HG03103 (cell line): Measurements from ENCODE around the gene TSACC.
"Not testable (repeated sequence)": the region's sequence is repeated elsewhere in the genome, so short reads cannot be mapped to it uniquely, and the experiment has no call there.

Source experiments
- ATAC-seq: cut with Tn5 transposase; IDR thresholded peaks from one replicate; pipeline ENCODE4 v1.9.1; 2021; ENCODE audit warnings: low read depth; ENCODE audit not compliant: unreplicated experiment

TSACC gene

GRCh38 chr1:156338180-156338976 is at the start of gene TSACC, which contains the start of gene CCT3:
Gene TSACC (plus strand): TSS chr1:156338526. CDS start chr1:156339758, 1,232 bp downstream.
Gene CCT3 (minus strand): TSS chr1:156338292. CDS start chr1:156338184, 108 bp downstream.
- peak; percentile 81 for ATAC-seq

DNA sequence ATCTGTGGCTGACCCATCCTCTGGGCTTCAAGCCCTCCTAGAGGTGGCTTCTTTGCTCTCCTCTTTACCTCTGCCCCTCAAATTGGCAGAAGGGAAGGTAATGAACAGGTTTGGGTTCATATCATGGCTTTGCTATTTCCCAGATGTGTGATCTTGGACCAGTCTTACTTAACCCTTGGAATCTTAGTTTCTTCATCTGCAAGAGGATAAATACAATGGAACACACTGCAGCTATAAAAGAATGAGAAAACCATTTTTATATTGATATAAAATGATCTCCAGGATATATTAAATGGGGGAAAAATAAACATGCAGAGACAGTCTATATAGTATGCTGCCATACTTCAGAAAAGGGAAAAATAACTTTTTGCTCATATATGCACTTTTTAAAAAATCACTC is 48.5 kb upstream of the TSACC start:
- no peak for ATAC-seq

DNA sequence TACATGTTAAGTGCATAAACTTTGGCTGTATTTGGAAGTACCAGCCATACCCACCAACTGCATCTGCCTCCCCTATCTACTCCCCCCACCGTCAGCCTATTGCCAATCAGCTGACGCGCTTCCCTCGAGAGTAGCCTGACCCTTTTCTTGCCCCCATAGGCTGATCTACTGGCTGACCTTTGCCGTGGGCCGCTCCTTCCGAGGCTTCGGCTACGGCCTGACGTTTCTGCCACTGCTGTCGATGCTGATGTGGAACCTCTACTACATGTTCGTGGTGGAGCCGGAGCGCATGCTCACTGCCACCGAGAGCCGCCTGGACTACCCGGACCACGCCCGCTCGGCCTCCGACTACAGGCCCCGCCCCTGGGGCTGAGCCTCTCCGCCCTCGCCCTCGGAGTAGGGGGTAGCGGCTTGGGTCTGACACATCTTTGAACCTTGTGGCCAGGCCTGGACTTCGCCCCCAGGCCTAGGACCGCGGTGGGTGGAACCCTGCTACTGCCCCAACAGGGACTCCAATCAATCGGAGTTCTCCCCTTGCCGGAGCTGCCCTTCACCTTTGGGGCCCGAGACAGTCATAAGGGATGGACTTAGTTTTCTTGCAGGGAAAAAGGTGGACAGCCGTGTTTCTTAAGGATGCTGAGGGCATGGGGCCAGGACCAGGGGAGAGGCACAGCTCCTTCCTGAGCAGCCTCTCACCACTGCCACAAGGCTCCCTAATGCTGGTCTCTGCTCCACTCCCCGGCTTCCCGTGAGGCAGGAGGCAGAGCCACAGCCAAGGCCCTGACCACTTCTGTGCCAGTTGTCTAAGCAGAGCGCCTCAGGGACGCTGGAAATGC is 46.9 kb upstream of the TSACC start:
- no peak for ATAC-seq

DNA sequence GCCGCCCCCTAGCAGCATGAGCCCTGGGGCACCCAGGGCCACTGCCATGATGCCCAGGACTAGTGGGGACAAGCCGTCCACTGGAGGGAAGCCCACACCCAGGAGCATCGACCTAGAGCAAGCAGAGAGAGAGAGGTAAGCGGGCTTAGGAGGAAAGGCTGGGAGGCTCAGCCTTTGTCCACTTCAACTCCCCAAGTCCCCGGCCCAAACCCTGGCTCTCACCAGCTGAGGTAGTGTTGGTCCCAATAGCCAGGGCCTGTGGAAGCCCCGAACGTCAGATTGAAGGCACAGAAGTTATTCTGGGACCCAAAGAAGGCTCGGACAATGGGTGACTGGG is 45.3 kb upstream of the TSACC start:
- ATAC-seq: no peak

DNA sequence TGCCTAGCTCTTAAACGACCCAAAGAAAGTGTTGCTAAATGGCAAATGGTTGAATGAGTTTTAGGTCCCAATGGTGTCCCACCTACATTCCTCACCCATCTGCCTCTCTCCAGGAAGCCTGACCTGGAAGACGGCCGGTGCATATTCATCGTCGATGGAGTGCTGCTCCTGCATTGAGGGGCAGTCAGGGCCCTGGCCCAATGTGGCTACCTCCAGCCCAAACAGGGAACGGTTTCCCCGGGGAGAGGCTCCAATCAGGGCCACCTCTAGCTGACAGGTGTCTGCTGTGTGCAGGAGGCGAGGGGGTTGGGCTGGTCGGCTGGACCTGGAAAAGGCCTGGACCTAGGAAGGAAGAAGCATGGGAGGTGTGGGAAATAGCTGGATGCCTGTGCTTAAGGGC is 44.4 kb upstream of the TSACC start:
- no peak for ATAC-seq

GRCh38 chr1:156295391-156295947 is 42.9 kb upstream of the TSACC start, which contains the start of gene GLMP:
Gene GLMP (minus strand): TSS chr1:156295679. CDS start chr1:156295645, 34 bp downstream.
- no peak for ATAC-seq

DNA sequence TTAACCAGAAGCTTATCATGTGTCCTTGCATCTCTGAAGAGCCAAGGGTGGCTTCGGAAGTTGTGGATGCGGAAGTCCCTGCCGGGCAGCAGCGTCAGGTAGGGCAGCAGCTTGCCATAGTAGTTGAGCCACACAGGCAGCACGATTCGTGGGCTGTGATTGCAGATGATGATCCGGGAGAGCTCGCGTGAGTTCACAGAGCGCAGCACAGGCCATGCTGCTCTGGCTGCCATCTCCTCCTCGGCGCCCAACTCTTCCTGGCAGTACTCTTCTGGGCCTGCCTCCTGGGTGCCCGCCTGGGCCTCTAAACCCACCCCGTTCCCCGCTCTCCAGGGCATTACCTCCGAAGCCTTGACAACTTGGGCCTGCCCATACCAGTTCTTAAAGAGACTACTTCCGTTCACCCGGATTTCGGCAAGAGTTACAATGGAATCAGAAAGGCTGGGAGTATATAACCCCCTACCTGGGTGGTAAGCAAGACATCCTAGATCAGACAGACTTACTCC is 39.4 kb upstream of the TSACC start, which contains the start of gene VHLL:
VHLL (minus strand) TSS at position 456 of the 506 bp plus-strand sequence; CDS start at position 338, 118 bp downstream.
- no peak for ATAC-seq

GRCh38 chr1:156303241-156303640 is 35.1 kb upstream of the TSACC start:
- ATAC-seq: no peak

GRCh38 chr1:156305215-156305614 is 33.1 kb upstream of the TSACC start:
- no peak for ATAC-seq

GRCh38 chr1:156308078-156308477 is 30.2 kb upstream of the TSACC start:
- no peak for ATAC-seq

DNA sequence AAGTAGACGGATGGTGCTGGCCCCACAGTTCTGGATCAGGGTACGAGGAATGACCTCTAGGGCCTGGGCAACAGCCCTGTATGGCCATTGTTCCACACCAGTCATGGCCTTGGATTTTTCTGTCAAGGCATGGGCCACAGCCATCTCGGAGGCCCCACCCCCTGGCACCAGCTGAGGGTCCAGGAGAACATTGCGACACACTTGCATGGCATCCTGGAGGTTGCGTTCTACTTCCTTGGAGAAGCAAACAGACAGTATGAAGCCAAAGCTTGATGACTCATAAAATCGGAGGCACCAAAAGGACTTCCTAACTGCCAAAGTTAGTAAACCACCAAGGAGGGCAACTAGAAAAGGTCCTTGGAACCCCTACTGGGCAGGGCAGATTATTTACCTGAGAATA is 27.4 kb upstream of the TSACC start:
- ATAC-seq: no peak

DNA sequence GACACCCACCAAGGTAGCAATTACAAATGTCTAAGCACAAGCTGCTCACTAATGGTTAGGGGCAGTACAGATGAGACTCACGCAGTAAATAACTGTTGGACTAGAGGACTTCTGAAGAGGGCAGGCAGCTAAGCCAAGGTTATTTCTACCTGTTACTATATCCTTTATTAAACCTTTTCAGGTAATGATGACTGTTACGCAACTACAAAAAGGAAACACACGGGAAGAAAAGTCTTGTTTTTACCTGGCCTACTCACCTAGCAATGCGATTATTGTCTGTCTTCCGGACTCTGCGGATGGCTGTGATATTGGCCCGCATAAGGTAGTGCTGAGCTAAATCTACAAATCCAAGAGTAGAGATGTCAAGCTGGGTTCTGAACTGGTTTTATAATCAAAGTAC is 21.4 kb upstream of the TSACC start:
- ATAC-seq: no peak

DNA sequence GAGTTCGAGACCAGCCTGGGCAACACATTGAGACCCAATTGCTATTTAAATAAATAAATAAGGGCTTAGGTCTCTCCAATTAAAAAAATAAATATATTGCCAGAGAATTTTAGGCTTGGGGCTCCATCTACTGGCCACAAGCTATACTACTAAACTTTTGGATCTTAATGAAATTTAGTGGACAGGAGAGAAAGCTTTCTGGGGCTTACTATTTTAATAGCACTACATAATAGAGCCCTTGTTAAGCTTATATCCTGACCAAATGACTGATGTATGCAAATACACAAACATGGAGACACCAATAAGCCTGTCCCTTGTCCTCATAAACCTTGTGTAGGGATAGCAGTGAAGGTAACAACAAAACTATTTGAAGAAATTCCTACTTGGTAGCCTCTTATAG is 18.7 kb upstream of the TSACC start:
- ATAC-seq: no peak

- no peak for ATAC-seq
Observed at GRCh38 chr1:156320560-156320959, 17.8 kb upstream of the TSACC start.

DNA sequence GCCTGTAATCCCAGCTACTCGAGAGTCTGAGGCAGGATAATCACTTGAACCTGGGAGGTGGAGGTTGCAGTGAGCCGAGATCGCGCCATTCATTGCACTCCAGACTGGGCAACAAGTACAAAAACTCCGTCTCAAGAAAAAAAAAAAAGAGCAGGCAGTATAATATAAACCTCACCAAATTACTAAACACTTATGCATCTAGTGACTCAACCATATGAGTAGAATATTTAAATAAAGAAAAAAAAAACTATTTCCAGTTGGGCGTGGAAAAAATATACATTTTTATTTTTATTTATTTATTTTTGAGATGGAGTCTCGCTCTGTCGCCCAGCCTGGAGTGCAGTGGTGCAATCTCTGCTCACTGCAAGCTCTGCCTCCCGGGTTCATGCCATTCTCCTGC is 15.1 kb upstream of the TSACC start:
- ATAC-seq: not testable (repeated sequence)

DNA sequence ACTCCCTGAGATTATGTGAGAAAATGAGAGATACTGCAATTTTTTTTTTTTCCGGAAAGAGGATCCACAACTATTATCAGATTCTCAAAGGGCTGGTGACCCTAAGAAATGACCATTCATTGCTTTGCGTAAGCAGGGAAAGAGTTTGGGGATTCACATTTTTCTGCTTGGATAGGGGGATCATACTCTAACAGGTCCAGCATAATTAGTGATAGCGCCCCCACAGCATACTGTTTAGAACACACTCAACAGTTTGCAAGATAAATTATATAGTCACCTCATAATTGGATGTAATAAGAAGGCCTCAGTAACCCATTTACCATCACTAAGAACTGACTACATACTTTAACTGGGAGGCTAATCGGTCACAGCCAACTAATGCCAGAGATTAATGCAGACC is 2.1 kb upstream of the TSACC start:
- no peak for ATAC-seq

DNA sequence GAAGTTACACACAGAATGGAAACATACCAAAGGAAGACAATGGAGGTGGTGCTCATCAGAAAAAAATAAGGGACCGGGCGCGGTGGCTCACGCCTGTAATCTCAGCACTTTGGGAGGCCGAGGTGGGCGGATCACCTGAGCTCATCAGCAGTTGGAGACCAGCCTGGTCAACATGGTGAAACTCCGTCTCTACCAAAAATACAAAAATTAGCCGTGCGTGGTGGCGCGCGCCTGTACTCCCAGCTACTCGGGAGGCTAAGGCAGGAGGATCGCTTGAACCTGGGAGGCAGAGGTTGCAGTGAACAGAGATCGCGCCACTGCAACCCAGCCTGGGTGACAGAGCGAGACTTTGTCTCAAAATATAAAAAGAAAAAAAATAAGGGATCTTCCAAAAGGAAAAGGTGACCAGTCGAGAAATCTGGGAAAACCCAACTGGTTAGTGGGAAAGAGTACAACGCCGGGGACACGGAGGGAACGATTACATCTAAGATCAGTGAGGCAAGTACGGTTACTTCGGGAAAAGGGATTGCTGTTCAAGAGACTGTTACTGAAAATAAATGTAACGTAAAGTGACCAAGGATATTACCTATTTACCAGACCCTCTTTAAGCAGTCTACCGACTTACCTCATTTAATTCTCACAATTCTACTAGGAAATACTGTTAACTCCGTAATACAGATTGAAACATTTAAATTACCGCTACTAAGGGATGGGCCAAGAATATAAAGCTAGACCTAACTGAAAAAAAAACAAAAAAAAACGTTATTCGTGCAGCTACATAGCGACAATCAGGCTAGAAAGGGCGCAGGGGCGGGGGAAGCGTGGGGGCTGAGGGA is 1.1 kb upstream of the TSACC start:
- no peak for ATAC-seq

GRCh38 chr1:156337888-156338179 is 492 bp upstream of the TSACC start:
- no peak for ATAC-seq

GRCh38 chr1:156342166-156342955 is 4.0 kb downstream of the TSACC start:
- ATAC-seq: no peak

- no peak for ATAC-seq
Observed at GRCh38 chr1:156344409-156344808, 6.1 kb downstream of the TSACC start.
